Gastrocnemius medialis (tissue), 4 donors: Measurements from ENCODE around the gene FRMD5.

Experiments used
- CTCF ChIP-seq, 5 experiments: fragments of 450-650 bp in 3 of 5; fragments of 200-600 bp in 2 of 5; sonication (generic) in 2 of 5; IDR thresholded peaks in 4 of 5; conservative IDR thresholded peaks in 1 of 5; 1 replicate in 4 of 5; 2 replicates in 1 of 5; pipeline ENCODE4 v1.5.1; 2016 to 2019; ENCODE audit warnings: antibody characterized with exemption in 5 of 5, mild to moderate bottlenecking in 3 of 5, moderate library complexity in 3 of 5
- POLR2A ChIP-seq, 2 donors: fragments of 450-650 bp; IDR thresholded peaks; one replicate each; pipeline ENCODE4 v1.6.1; 2017; ENCODE audit warnings: antibody characterized with exemption in 2 of 2, mild to moderate bottlenecking in 2 of 2, moderate library complexity in 2 of 2

- TF ChIP-seq POLR2A (IDR thresholded peaks at IDR 0.05) (no peak), CTCF (IDR thresholded peaks at IDR 0.05 in 4 of 5, conservative IDR thresholded peaks at IDR 0.05 in 1 of 5) (no peak)
Measured at GRCh38 chr15:44144184-44144583, 50.9 kb downstream of the FRMD5 start.
